Measurements from ENCODE around the gene INSRR.

Gene INSRR

GRCh38 chr1:156804572-156805243 lies 54.2 kb downstream of the INSRR start:
- peak; percentile 34 for DNase-seq (ENCODE audit: low spot score)

GRCh38 chr1:156804026-156804425 lies 54.9 kb downstream of the INSRR start:
- DNase-seq (ENCODE audit: low spot score), result no peak

- DNase-seq (ENCODE audit: low spot score), result no peak
Observed at GRCh38 chr1:156803086-156803851, 55.6 kb downstream of the INSRR start.

- DNase-seq (ENCODE audit: low spot score), result no peak
Observed at GRCh38 chr1:156802421-156802935, 56.4 kb downstream of the INSRR start.

- no peak for DNase-seq (ENCODE audit: low spot score)
Observed at GRCh38 chr1:156801409-156802121, 57.4 kb downstream of the INSRR start.

GRCh38 chr1:156797212-156797871 lies 61.6 kb downstream of the INSRR start:
- DNase-seq (ENCODE audit: low spot score), result peak; percentile 39

GRCh38 chr1:156796340-156797097 lies 62.4 kb downstream of the INSRR start:
- no peak for DNase-seq (ENCODE audit: low spot score)

- peak; percentile 86 for DNase-seq (ENCODE audit: low spot score)
Observed at GRCh38 chr1:156795787-156796186, 63.1 kb downstream of the INSRR start.

- no peak for DNase-seq (ENCODE audit: low spot score)
Observed at GRCh38 chr1:156795374-156795733, 63.6 kb downstream of the INSRR start.

- DNase-seq (ENCODE audit: low spot score), result no peak
Observed at GRCh38 chr1:156794506-156795373, 64.2 kb downstream of the INSRR start.
